ENCODE results near the gene DNMT3A. TPM values are rescaled to one million over a fixed set of nuclear protein-coding genes. Genes with fewer than 3 reads are reported as not detected.

DNMT3A gene
- total RNA-seq, 1 donor from 2014 or later: 58.1 TPM

DNA sequence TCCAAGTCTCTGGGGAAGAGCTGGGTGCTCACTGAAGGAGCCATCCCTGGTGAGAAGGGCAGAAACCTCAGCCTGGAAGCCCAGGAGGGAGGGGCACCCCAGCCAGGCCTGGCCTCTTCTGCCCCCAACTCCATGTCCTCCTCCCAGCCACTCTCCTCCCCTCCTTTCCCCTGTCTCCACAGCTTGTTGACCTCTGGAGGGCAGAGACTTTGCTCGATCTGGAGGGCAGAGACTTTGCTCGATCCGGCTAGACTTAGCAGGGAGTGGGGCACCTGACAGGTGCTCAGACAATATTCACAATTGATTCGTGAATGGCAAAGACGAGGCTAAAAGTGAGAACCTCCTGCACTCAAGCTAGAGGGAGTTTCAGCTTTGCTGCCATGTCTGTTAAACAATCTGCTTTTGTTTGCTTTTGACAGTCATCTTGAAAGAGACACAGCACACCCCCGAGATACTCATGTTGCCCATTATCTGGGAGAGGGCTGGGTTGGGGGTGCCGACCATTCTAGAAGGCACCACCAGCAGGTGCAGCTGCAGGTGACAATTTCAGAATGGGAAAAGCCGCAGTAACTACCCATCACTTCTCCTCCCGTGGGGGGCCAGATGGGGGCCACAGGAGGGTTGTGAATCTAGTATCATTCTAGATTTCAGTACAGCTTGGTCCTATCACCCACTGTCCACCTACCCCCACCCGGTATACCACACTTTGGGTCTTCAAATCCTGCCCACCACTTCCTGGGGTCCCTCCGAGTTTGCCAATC lies 54.8 kb downstream of the DNMT3A start:
- Mint-ChIP-seq H3K9me3 (ENCODE audit: unreplicated experiment) (no peaks in the 10 kb centered on the region), H3K27me3 (ENCODE audit: low read depth, unreplicated experiment) (no peaks in the 10 kb centered on the region), H3K4me1 (ENCODE audit: low read depth, unreplicated experiment) (no peaks in the 10 kb centered on the region), H3K4me3 (ENCODE audit: unreplicated experiment) (no peak overlapping the region), H3K36me3 (ENCODE audit: low read depth, unreplicated experiment) (peaks cover 11% of the 10 kb centered on the region), H3K27ac (ENCODE audit: unreplicated experiment) (no peak overlapping the region)
- no peaks in the 10 kb centered on the region for H3K9me3 ChIP-seq (ENCODE audit: insufficient read depth, low read depth, low read length)
- H3K9ac ChIP-seq (ENCODE audit: low read length): no peak overlapping the region
- H3K36me3 ChIP-seq (ENCODE audit: insufficient read depth, low read length): no peaks in the 10 kb centered on the region
- H3K4me2 ChIP-seq (ENCODE audit: low read length): no peak overlapping the region
- FAIRE-seq (no peak), DNase-seq (ENCODE audit: low read depth) (no peak)
- no peaks in the 10 kb centered on the region for H4K20me1 ChIP-seq (ENCODE audit: insufficient read depth, low read length)
- peaks cover 8% of the 10 kb centered on the region for H3K4me1 ChIP-seq (ENCODE audit: insufficient read depth, low read length)
- no peak overlapping the region for H2AFZ ChIP-seq (ENCODE audit: low read depth, low read length)
- H3K79me2 ChIP-seq (ENCODE audit: insufficient read depth, low read length): no peaks in the 10 kb centered on the region
- TF ChIP-seq, protein P1, sequence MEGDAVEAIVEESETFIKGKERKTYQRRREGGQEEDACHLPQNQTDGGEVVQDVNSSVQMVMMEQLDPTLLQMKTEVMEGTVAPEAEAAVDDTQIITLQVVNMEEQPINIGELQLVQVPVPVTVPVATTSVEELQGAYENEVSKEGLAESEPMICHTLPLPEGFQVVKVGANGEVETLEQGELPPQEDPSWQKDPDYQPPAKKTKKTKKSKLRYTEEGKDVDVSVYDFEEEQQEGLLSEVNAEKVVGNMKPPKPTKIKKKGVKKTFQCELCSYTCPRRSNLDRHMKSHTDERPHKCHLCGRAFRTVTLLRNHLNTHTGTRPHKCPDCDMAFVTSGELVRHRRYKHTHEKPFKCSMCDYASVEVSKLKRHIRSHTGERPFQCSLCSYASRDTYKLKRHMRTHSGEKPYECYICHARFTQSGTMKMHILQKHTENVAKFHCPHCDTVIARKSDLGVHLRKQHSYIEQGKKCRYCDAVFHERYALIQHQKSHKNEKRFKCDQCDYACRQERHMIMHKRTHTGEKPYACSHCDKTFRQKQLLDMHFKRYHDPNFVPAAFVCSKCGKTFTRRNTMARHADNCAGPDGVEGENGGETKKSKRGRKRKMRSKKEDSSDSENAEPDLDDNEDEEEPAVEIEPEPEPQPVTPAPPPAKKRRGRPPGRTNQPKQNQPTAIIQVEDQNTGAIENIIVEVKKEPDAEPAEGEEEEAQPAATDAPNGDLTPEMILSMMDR (IDR thresholded peaks at IDR 0.05; ENCODE audit: insufficient read depth, low read depth, low read length): no peak
- no peak for TF ChIP-seq EZH2 (IDR thresholded peaks at IDR 0.05; ENCODE audit: insufficient read depth, low read length)
- no peak overlapping the region for H3K4me3 ChIP-seq (ENCODE audit: insufficient read depth, low read depth, low read length)
- no peak overlapping the region for H3K27ac ChIP-seq (ENCODE audit: low read depth, low read length)
- no peaks in the 10 kb centered on the region for H3K27me3 ChIP-seq (ENCODE audit: insufficient read depth, low read length)

DNA sequence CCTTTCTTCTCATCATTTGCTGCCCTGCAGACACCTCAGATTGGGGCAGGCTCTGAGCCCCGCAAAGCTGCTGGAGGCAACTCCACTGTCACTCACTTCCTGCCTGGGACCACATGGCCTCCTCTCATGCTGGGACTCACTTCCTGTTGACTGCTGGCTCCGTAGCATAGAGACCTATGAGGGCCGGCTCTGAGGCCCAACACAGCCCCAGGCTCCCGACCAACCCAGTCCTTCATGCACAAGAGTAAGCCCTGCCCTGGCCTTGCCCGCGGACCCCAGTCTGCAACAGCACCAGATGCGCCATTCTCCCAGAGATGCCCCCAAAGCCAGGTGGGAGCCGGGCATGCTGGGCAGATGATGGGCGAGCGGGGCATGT lies 55.7 kb downstream of the DNMT3A start:
- H3K4me3 Mint-ChIP-seq (ENCODE audit: unreplicated experiment): no peak overlapping the region
- Histone ChIP-seq H3K9ac (ENCODE audit: low read length) (no peak overlapping the region), H3K27ac (ENCODE audit: low read depth, low read length) (no peak overlapping the region), H3K9me3 (ENCODE audit: insufficient read depth, low read depth, low read length) (no peaks in the 10 kb centered on the region), H4K20me1 (ENCODE audit: insufficient read depth, low read length) (no peaks in the 10 kb centered on the region), H3K79me2 (ENCODE audit: insufficient read depth, low read length) (no peaks in the 10 kb centered on the region), H3K27me3 (ENCODE audit: insufficient read depth, low read length) (no peaks in the 10 kb centered on the region), H3K4me2 (ENCODE audit: low read length) (no peak overlapping the region), H3K4me1 (ENCODE audit: insufficient read depth, low read length) (peaks cover 5% of the 10 kb centered on the region), H3K36me3 (ENCODE audit: insufficient read depth, low read length) (no peaks in the 10 kb centered on the region), H2AFZ (ENCODE audit: low read depth, low read length) (peak overlapping the region; percentile 47), H3K4me3 (ENCODE audit: insufficient read depth, low read depth, low read length) (no peak overlapping the region)
- DNase-seq (ENCODE audit: low read depth): no peak
- H3K4me1 Mint-ChIP-seq (ENCODE audit: low read depth, unreplicated experiment): no peaks in the 10 kb centered on the region
- H3K36me3 Mint-ChIP-seq (ENCODE audit: low read depth, unreplicated experiment): peaks cover 11% of the 10 kb centered on the region
- no peak for TF ChIP-seq EZH2 (IDR thresholded peaks at IDR 0.05; ENCODE audit: insufficient read depth, low read length)
- TF ChIP-seq, protein P1 (IDR thresholded peaks at IDR 0.05; ENCODE audit: insufficient read depth, low read depth, low read length): no peak
- no peaks in the 10 kb centered on the region for H3K9me3 Mint-ChIP-seq (ENCODE audit: unreplicated experiment)
- no peak overlapping the region for H3K27ac Mint-ChIP-seq (ENCODE audit: unreplicated experiment)
- no peak for FAIRE-seq
- peaks cover 1% of the 10 kb centered on the region for H3K27me3 Mint-ChIP-seq (ENCODE audit: low read depth, unreplicated experiment)
